HUES64 (cell line): Measurements from ENCODE around the gene OPHN1.

ENCODE experiments used
- H3K27ac ChIP-seq: 2 replicates; pipeline ENCODE4 v1.7.0; 2013; ENCODE audit warnings: low read depth, low read length, inconsistent platforms
- H3K27me3 ChIP-seq: 2 replicates; pipeline ENCODE4 v1.6.1; 2013; ENCODE audit warnings: mild to moderate bottlenecking, low read length; ENCODE audit not compliant: insufficient read depth
- H3K36me3 ChIP-seq: 2 replicates; pipeline ENCODE4 v1.6.1; 2013; ENCODE audit warnings: mild to moderate bottlenecking, low read length; ENCODE audit not compliant: insufficient read depth
- H3K4me1 ChIP-seq: 2 replicates; pipeline ENCODE4 v1.6.1; 2013; ENCODE audit warnings: mild to moderate bottlenecking, low read length, moderate library complexity; ENCODE audit not compliant: insufficient read depth
- H3K4me3 ChIP-seq: 2 replicates; pipeline ENCODE4 v1.5.1; 2013; ENCODE audit warnings: mild to moderate bottlenecking, low read length, moderate library complexity
- H3K9ac ChIP-seq: 2 replicates; pipeline ENCODE4 v1.6.1; 2013; ENCODE audit warnings: mild to moderate bottlenecking, low read depth, low read length
- H3K9me3 ChIP-seq: 2 replicates; pipeline ENCODE4 v1.6.1; 2013; ENCODE audit warnings: low read depth, low read length; ENCODE audit not compliant: insufficient read depth
- WGBS: fragments of 150-250, 120-280 bp; methylation state at CpG from one replicate; pipeline ENCODE4 v1.1.7; 2013; ENCODE audit warnings: missing lambda C conversion rate; 5-methylcytosine and 5-hydroxymethylcytosine counted together

Gene OPHN1

GRCh38 chrX:68018248-68019203 is 414.8 kb downstream of the OPHN1 start:
- Histone ChIP-seq H3K4me1 (no peaks in the 10 kb centered on the region), H3K9ac (no peak overlapping the region), H3K4me3 (no peak overlapping the region), H3K36me3 (no peaks in the 10 kb centered on the region), H3K9me3 (no peaks in the 10 kb centered on the region), H3K27me3 (no peaks in the 10 kb centered on the region), H3K27ac (no peak overlapping the region)
- WGBS, result 68% methylated on average over 9 of the region's 9 CpGs

GRCh38 chrX:67998540-67998939 is 434.8 kb downstream of the OPHN1 start:
- H3K4me3 ChIP-seq, result no peak overlapping the region
- no peaks in the 10 kb centered on the region for H3K9me3 ChIP-seq
- no peaks in the 10 kb centered on the region for H3K27me3 ChIP-seq
- H3K27ac ChIP-seq, result no peak overlapping the region
- no peaks in the 10 kb centered on the region for H3K4me1 ChIP-seq
- H3K36me3 ChIP-seq, result no peaks in the 10 kb centered on the region
- H3K9ac ChIP-seq, result no peak overlapping the region
